GM21360 (cell line): ENCODE data around the gene TOM1L2.

ENCODE experiments used
- ATAC-seq: cut with Tn5 transposase; IDR thresholded peaks from one replicate; pipeline ENCODE4 v1.9.1; 2021; ENCODE audit warnings: mild to moderate bottlenecking, moderate library complexity; ENCODE audit not compliant: unreplicated experiment

Gene TOM1L2

GRCh38 chr17:17880577-17881196, 91.5 kb downstream of the TOM1L2 start:
- no peak for ATAC-seq

- ATAC-seq: no peak
Observed at GRCh38 chr17:17877529-17878358, 94.5 kb downstream of the TOM1L2 start.

GRCh38 chr17:17876959-17877528, 95.2 kb downstream of the TOM1L2 start:
- ATAC-seq: no peak

- ATAC-seq: no peak
Observed at GRCh38 chr17:17874478-17874877, 97.7 kb downstream of the TOM1L2 start.

GRCh38 chr17:17873450-17873991, 98.7 kb downstream of the TOM1L2 start:
- no peak for ATAC-seq

GRCh38 chr17:17872547-17873345, 99.5 kb downstream of the TOM1L2 start:
- ATAC-seq: no peak

GRCh38 chr17:17871913-17872312, 100.3 kb downstream of the TOM1L2 start:
- no peak for ATAC-seq

- no peak for ATAC-seq
Observed at GRCh38 chr17:17870247-17870646, 102.0 kb downstream of the TOM1L2 start.

- ATAC-seq: no peak
Observed at GRCh38 chr17:17868641-17869522, 103.3 kb downstream of the TOM1L2 start.

- no peak for ATAC-seq
Observed at GRCh38 chr17:17866897-17867296, 105.3 kb downstream of the TOM1L2 start.

- no peak for ATAC-seq
Observed at GRCh38 chr17:17866425-17866824, 105.8 kb downstream of the TOM1L2 start.

- ATAC-seq: no peak
Observed at GRCh38 chr17:17865035-17865434, 107.2 kb downstream of the TOM1L2 start.

- ATAC-seq: no peak
Observed at GRCh38 chr17:17860766-17861107, 111.5 kb downstream of the TOM1L2 start.

GRCh38 chr17:17859909-17860765, 112.1 kb downstream of the TOM1L2 start:
- no peak for ATAC-seq

GRCh38 chr17:17857496-17857895, 114.7 kb downstream of the TOM1L2 start:
- ATAC-seq: no peak

- no peak for ATAC-seq
Observed at GRCh38 chr17:17856386-17856785, 115.8 kb downstream of the TOM1L2 start.

GRCh38 chr17:17855976-17856375, 116.2 kb downstream of the TOM1L2 start:
- ATAC-seq: no peak

- ATAC-seq: no peak
Observed at GRCh38 chr17:17853811-17854447, 118.3 kb downstream of the TOM1L2 start.

- no peak for ATAC-seq
Observed at GRCh38 chr17:17852930-17853329, 119.3 kb downstream of the TOM1L2 start.
